ENCODE data around the gene RASA2. TPM values are rescaled to one million over a fixed set of nuclear protein-coding genes. Genes with fewer than 3 reads are reported as not detected.

Gene RASA2
- total RNA-seq, 1 donor = 21.7 TPM

- peak overlapping the region; percentile 66 for H3K4me2 ChIP-seq (ENCODE audit: insufficient read depth, low read length)
- peak; percentile 73 for DNase-seq (ENCODE audit: insufficient read length, low spot score, missing footprints)
- H3K27ac ChIP-seq (ENCODE audit: low read depth, low read length) = peak overlapping the region; percentile 84
- peaks cover 63% of the 10 kb centered on the region for H3K79me2 ChIP-seq (ENCODE audit: insufficient read depth, low read length)
- no peaks in the 10 kb centered on the region for H3K27me3 ChIP-seq (ENCODE audit: insufficient read depth, low read length)
- H3K4me3 ChIP-seq (ENCODE audit: insufficient read depth, low read length) = no peak overlapping the region
- H2AFZ ChIP-seq (ENCODE audit: low read length) = no peak overlapping the region
- TF ChIP-seq CTCF (IDR thresholded peaks at IDR 0.05; ENCODE audit: extremely low read depth, low read depth, low read length) = peak; percentile 93
- H3K9me3 ChIP-seq (ENCODE audit: low read depth, low read length) = no peaks in the 10 kb centered on the region
- H3K4me1 ChIP-seq (ENCODE audit: insufficient read depth, low read length) = peaks cover 65% of the 10 kb centered on the region
- peaks cover 64% of the 10 kb centered on the region for H3K36me3 ChIP-seq (ENCODE audit: insufficient read depth, low read length)
- no peaks in the 10 kb centered on the region for H4K20me1 ChIP-seq (ENCODE audit: insufficient read depth, low read length)
Measured at GRCh38 chr3:141441381-141442364, 45.2 kb upstream of the RASA2 start.

GRCh38 chr3:141442446-141442845 is 44.4 kb upstream of the RASA2 start:
- peaks cover 65% of the 10 kb centered on the region for H3K4me1 ChIP-seq (ENCODE audit: insufficient read depth, low read length)
- H3K27ac ChIP-seq (ENCODE audit: low read depth, low read length) = peak overlapping the region; percentile 84
- no peak overlapping the region for H3K4me3 ChIP-seq (ENCODE audit: insufficient read depth, low read length)
- H3K36me3 ChIP-seq (ENCODE audit: insufficient read depth, low read length) = peaks cover 67% of the 10 kb centered on the region
- H2AFZ ChIP-seq (ENCODE audit: low read length) = no peak overlapping the region
- no peaks in the 10 kb centered on the region for H3K9me3 ChIP-seq (ENCODE audit: low read depth, low read length)
- peak overlapping the region; percentile 66 for H3K4me2 ChIP-seq (ENCODE audit: insufficient read depth, low read length)
- H3K79me2 ChIP-seq (ENCODE audit: insufficient read depth, low read length) = peaks cover 61% of the 10 kb centered on the region
- no peaks in the 10 kb centered on the region for H4K20me1 ChIP-seq (ENCODE audit: insufficient read depth, low read length)
- no peak for DNase-seq (ENCODE audit: insufficient read length, low spot score, missing footprints)
- no peak for TF ChIP-seq CTCF (IDR thresholded peaks at IDR 0.05; ENCODE audit: extremely low read depth, low read depth, low read length)
- H3K27me3 ChIP-seq (ENCODE audit: insufficient read depth, low read length) = no peaks in the 10 kb centered on the region

- TF ChIP-seq CTCF (IDR thresholded peaks at IDR 0.05; ENCODE audit: extremely low read depth, low read depth, low read length) = no peak
- Histone ChIP-seq H3K27ac (ENCODE audit: low read depth, low read length) (peak overlapping the region; percentile 84), H3K27me3 (ENCODE audit: insufficient read depth, low read length) (no peaks in the 10 kb centered on the region), H3K4me1 (ENCODE audit: insufficient read depth, low read length) (peaks cover 68% of the 10 kb centered on the region), H3K4me2 (ENCODE audit: insufficient read depth, low read length) (no peak overlapping the region), H2AFZ (ENCODE audit: low read length) (no peak overlapping the region), H3K79me2 (ENCODE audit: insufficient read depth, low read length) (peaks cover 59% of the 10 kb centered on the region), H3K36me3 (ENCODE audit: insufficient read depth, low read length) (peaks cover 67% of the 10 kb centered on the region), H4K20me1 (ENCODE audit: insufficient read depth, low read length) (no peaks in the 10 kb centered on the region), H3K9me3 (ENCODE audit: low read depth, low read length) (no peaks in the 10 kb centered on the region), H3K4me3 (ENCODE audit: insufficient read depth, low read length) (no peak overlapping the region)
- no peak for DNase-seq (ENCODE audit: insufficient read length, low spot score, missing footprints)
Measured at GRCh38 chr3:141442914-141443313, 43.9 kb upstream of the RASA2 start.

GRCh38 chr3:141444586-141445285 is 42.1 kb upstream of the RASA2 start:
- Histone ChIP-seq H3K79me2 (ENCODE audit: insufficient read depth, low read length) (peaks cover 46% of the 10 kb centered on the region), H3K4me2 (ENCODE audit: insufficient read depth, low read length) (peak overlapping the region; percentile 49), H3K9me3 (ENCODE audit: low read depth, low read length) (no peaks in the 10 kb centered on the region), H3K36me3 (ENCODE audit: insufficient read depth, low read length) (peaks cover 58% of the 10 kb centered on the region), H3K27me3 (ENCODE audit: insufficient read depth, low read length) (no peaks in the 10 kb centered on the region), H3K4me3 (ENCODE audit: insufficient read depth, low read length) (peak overlapping the region; percentile 7), H3K27ac (ENCODE audit: low read depth, low read length) (peak overlapping the region; percentile 60), H3K4me1 (ENCODE audit: insufficient read depth, low read length) (peaks cover 68% of the 10 kb centered on the region), H2AFZ (ENCODE audit: low read length) (no peak overlapping the region), H4K20me1 (ENCODE audit: insufficient read depth, low read length) (no peaks in the 10 kb centered on the region)
- no peak for DNase-seq (ENCODE audit: insufficient read length, low spot score, missing footprints)
- no peak for TF ChIP-seq CTCF (IDR thresholded peaks at IDR 0.05; ENCODE audit: extremely low read depth, low read depth, low read length)
